HS-27A (cell line): ENCODE results near the gene RAB8B.
A peak's percentile ranks its signal among the peaks of the same experiment; 100 is the strongest.
"Not testable (repeated sequence)": the region's sequence is repeated elsewhere in the genome, so short reads cannot be mapped to it uniquely, and the experiment has no call there.

ENCODE experiments used
- DNase-seq: peaks from one replicate; pipeline ENCODE4 v3.0.0-alpha.2; 2012; ENCODE audit warnings: low read depth, missing footprints

RAB8B gene

GRCh38 chr15:63237086-63237485, 47.7 kb downstream of the RAB8B start:
- not testable (repeated sequence) for DNase-seq

- no peak for DNase-seq
Observed at GRCh38 chr15:63238171-63238570, 48.8 kb downstream of the RAB8B start.

GRCh38 chr15:63238796-63239195, 49.4 kb downstream of the RAB8B start:
- peak; percentile 88 for DNase-seq

GRCh38 chr15:63240109-63240508, 50.7 kb downstream of the RAB8B start:
- no peak for DNase-seq

GRCh38 chr15:63241316-63241715, 51.9 kb downstream of the RAB8B start:
- no peak for DNase-seq

GRCh38 chr15:63243101-63243500, 53.7 kb downstream of the RAB8B start:
- no peak for DNase-seq

- DNase-seq, result no peak
Observed at GRCh38 chr15:63243776-63244175, 54.4 kb downstream of the RAB8B start.

GRCh38 chr15:63244399-63244798, 55.0 kb downstream of the RAB8B start:
- DNase-seq, result no peak

GRCh38 chr15:63244976-63245645, 55.7 kb downstream of the RAB8B start:
- DNase-seq, result no peak

- DNase-seq, result no peak
Observed at GRCh38 chr15:63246691-63247469, 57.5 kb downstream of the RAB8B start.

- DNase-seq, result peak; percentile 86
Observed at GRCh38 chr15:63250312-63250965, 61.0 kb downstream of the RAB8B start.

- no peak for DNase-seq
Observed at GRCh38 chr15:63251701-63252100, 62.3 kb downstream of the RAB8B start.

GRCh38 chr15:63252292-63252691, 62.9 kb downstream of the RAB8B start:
- no peak for DNase-seq

- DNase-seq, result no peak
Observed at GRCh38 chr15:63254991-63255390, 65.6 kb downstream of the RAB8B start.

GRCh38 chr15:63255489-63255990, 66.1 kb downstream of the RAB8B start:
- DNase-seq, result no peak

GRCh38 chr15:63256433-63257274, 67.2 kb downstream of the RAB8B start:
- peak; percentile 89 for DNase-seq

GRCh38 chr15:63258658-63259057, 69.3 kb downstream of the RAB8B start:
- DNase-seq, result no peak

- DNase-seq, result no peak
Observed at GRCh38 chr15:63260791-63261190, 71.4 kb downstream of the RAB8B start.

- no peak for DNase-seq
Observed at GRCh38 chr15:63261311-63261710, 71.9 kb downstream of the RAB8B start.

GRCh38 chr15:63263519-63263918, 74.1 kb downstream of the RAB8B start:
- no peak for DNase-seq

GRCh38 chr15:63264688-63265293, 75.4 kb downstream of the RAB8B start:
- DNase-seq, result no peak
